GM13976 (cell line): ENCODE results near the gene NEURL3.
"Not testable (repeated sequence)": the region's sequence is repeated elsewhere in the genome, so short reads cannot be mapped to it uniquely, and the experiment has no call there.

Experiments used
- DNase-seq: peaks from one replicate; pipeline ENCODE4 v3.0.0; 2012; ENCODE audit warnings: low spot score
- in situ Hi-C: fragments of 300-500 bp; cut with MboI; formaldehyde crosslinking; loops from one replicate; pipeline ENCODE4 v1.12.0; 2022; ENCODE audit warnings: low sequenced_read_pairs, mixed read lengths, inconsistent platforms; ENCODE audit not compliant: unreplicated experiment
- TF ChIP-seq, protein P1 (sequence below): IDR thresholded peaks from 2 replicates; pipeline ENCODE4 v1.5.1; 2012; ENCODE audit warnings: borderline replicate concordance, mild to moderate bottlenecking; ENCODE audit not compliant: insufficient read depth; ENCODE audit errors: extremely low read depth, missing control alignments, control extremely low read depth

NEURL3 gene

DNA sequence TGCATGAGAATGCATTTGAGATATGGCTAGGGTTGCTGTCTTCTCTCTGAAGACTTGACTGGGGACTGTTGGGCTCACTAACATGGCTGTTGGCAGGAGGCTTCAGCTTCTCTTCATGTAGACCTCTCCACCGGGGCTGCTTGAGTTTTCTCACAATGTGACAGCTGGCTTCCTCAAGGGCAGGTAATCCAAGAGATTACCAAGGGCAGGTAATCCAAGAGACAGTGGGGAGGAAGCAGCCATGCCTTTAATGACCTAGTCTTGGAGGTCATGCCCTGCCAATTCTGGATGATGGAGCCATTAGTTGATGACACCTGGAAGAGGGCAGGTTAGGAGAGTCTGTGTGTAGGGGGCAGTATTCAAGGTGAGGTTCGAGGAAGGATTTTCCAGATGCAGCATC is 40.5 kb downstream of the NEURL3 start:
- in situ Hi-C loops: no loop called here
- no peak for DNase-seq
- TF ChIP-seq, protein P1, sequence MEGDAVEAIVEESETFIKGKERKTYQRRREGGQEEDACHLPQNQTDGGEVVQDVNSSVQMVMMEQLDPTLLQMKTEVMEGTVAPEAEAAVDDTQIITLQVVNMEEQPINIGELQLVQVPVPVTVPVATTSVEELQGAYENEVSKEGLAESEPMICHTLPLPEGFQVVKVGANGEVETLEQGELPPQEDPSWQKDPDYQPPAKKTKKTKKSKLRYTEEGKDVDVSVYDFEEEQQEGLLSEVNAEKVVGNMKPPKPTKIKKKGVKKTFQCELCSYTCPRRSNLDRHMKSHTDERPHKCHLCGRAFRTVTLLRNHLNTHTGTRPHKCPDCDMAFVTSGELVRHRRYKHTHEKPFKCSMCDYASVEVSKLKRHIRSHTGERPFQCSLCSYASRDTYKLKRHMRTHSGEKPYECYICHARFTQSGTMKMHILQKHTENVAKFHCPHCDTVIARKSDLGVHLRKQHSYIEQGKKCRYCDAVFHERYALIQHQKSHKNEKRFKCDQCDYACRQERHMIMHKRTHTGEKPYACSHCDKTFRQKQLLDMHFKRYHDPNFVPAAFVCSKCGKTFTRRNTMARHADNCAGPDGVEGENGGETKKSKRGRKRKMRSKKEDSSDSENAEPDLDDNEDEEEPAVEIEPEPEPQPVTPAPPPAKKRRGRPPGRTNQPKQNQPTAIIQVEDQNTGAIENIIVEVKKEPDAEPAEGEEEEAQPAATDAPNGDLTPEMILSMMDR: no peak

DNA sequence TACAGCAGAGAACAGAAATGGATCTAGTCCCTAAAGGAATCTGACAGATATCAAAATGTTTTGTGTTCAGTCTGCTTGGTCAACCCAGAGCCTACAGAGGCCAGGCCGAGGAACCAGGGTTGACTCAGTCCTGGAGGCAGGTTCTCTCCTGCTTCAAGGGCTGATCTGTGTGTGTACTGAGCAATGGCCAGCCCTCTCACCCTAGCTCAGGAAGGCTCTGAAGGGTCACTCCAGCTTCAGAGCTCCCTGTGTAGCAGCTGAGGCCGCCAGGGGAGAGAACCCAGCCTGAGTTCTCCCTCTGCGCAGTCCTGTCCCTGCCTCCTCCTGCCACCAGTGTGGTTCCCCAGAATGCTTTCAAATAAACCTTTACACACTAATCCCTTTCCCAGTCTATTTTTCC is 41.1 kb downstream of the NEURL3 start:
- in situ Hi-C loops: no loop called here
- TF ChIP-seq, protein P1: no peak
- no peak for DNase-seq

DNA sequence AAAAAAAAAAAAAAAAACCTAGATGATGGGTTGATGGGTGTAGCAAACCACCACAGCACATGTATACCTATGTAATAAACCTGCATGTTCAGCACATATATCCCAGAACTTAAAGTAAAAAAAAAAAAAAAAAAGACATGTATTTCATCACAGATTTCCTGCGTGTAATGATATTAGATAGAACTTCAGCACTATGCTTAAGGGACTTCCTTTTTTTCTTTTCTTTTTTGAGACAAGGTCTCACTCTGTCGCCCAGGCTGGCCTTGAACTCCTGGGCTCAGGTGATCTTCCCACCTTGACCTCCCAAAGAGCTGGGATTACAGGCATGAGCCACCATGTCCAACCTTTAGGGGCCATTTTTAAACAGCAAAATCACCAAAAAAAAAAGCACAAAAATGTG is 42.0 kb downstream of the NEURL3 start:
- TF ChIP-seq, protein P1: no peak
- in situ Hi-C loops: no loop called here
- DNase-seq: no peak

DNA sequence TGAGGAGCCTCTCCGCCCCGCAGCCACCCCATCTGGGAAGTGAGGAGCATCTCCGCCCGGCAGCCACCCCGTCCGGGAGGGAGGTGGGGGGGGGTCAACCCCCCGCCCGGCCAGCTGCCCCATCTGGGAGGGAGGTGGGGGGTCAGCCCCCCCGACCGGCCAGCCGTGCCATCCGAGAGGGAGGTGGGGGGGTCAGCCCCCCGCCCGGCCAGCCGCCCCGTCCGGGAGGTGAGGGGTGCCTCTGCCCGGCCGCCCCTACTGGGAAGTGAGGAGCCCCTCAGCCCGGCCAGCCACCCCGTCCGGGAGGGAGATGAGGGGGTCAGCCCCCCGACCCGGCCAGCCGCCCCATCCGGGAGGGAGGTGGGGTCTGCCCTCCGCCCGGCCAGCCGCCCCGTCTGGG is 43.5 kb downstream of the NEURL3 start:
- DNase-seq, in situ Hi-C loops: not testable (repeated sequence)

DNA sequence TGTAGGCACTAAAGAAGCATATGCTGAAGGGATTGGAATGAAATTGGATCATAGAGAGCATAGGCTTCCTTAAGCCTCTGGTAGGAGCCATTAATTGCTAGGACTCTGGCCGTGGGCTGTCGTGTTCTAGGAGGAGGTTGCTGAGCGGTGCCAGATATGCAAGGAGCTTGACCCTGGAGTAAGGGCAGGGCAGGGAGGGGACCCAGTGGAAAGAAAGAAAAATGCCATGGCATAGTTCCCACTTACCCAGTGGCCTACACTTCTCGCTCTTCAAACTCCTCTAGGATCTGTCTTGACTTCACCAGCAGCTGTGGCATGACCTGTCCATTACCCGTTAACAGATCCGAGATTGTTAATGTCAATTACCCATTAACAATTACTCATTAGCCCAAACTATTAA is 53.1 kb downstream of the NEURL3 start:
- in situ Hi-C loops: no loop called here
- no peak for DNase-seq
- TF ChIP-seq, protein P1: no peak

DNA sequence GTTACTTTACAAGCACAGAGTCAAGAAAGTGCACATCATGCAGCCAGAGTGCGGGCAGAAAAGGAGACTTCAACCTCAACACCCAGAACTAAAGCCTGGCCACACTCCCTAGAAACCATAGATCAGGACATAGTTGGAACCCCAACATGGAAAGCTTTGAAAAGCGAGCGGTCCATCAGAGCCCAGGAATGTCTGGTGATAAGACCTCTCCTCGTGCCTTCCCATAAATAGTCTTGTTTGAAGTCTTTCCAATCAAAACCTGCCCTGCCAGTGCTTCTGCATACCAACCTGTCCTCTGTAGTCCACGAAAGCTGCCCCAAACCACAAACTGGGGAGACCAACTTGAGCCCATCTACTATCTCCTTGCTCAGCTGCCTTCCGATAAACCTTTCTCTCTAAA is 55.5 kb downstream of the NEURL3 start:
- DNase-seq: no peak
- TF ChIP-seq, protein P1: no peak
- in situ Hi-C loops: no loop called here

DNA sequence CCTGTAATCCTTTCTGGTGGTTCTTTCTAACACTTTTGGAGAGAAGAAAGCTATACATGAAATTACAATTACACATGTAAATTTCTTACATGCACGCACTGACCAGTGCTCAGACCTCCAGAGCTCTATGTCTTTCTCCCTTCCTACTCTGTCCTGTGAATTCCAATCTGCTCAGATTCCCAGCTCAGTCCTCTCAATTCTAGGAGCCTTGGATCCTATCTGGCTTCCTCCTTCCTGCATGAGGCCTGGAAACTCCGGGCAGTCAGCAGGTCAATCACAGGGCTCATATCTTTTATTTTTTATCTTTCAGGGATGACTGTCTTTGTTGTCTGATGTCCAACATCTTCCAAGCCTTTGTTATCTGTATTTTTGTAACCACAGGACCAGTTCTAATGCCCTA is 56.0 kb downstream of the NEURL3 start:
- in situ Hi-C loops: no loop called here
- TF ChIP-seq, protein P1: no peak
- no peak for DNase-seq
